CD4-positive, alpha-beta T cell (primary cell): ENCODE results near the gene IL6R. TPM values are rescaled to one million over a fixed set of nuclear protein-coding genes. Genes with fewer than 3 reads are reported as not detected.

ENCODE experiments used
- ATAC-seq: fragments of 200-7000 bp; cut with Tn5 transposase; one replicate; pipeline ENCODE4 v1.10.0; 2022; ENCODE audit warnings: mild to moderate bottlenecking; ENCODE audit not compliant: poor library complexity
- CTCF ChIA-PET: fragments of 350-600 bp; sonication (Branson Sonifier 250); formaldehyde crosslinking; loops from one replicate; lab custom pipeline; 2021; ENCODE audit warnings: antibody characterized with exemption, inconsistent platforms; lab: Charles Lee
- POLR2A ChIA-PET: fragments of 350-600 bp; sonication (Branson Sonifier 250); formaldehyde crosslinking; loops from one replicate; lab custom pipeline; 2021; ENCODE audit warnings: antibody characterized with exemption, inconsistent platforms; lab: Charles Lee
- DNase-seq, 14 experiments: peaks; one replicate each; pipeline ENCODE4 v3.0.0-alpha.2; 2013 to 2020; ENCODE audit warnings: mixed read lengths in 2 of 14
- H3K27ac ChIP-seq, 2 donors: one replicate each; pipeline versions ENCODE4 v1.5.1 to v1.7.0; 2013; ENCODE audit warnings: low read length in 2 of 2, low read depth in 1 of 2, mild to moderate bottlenecking in 1 of 2
- H3K27me3 ChIP-seq, 2 experiments: 1 replicate in 1 of 2; 2 replicates in 1 of 2; pipeline versions ENCODE4 v1.6.1 to v1.7.0; 2013; ENCODE audit warnings: low read length in 2 of 2, control low read depth in 1 of 2, mild to moderate bottlenecking in 1 of 2, moderate library complexity in 1 of 2; ENCODE audit not compliant: insufficient read depth in 2 of 2, control insufficient read depth in 1 of 2
- H3K36me3 ChIP-seq: one replicate; pipeline ENCODE4 v1.6.1; 2013; ENCODE audit warnings: low read length, control low read depth; ENCODE audit not compliant: insufficient read depth
- H3K4me1 ChIP-seq: one replicate; pipeline ENCODE4 v1.6.1; 2013; ENCODE audit warnings: low read length, control low read depth; ENCODE audit not compliant: insufficient read depth
- H3K4me3 ChIP-seq: one replicate; pipeline ENCODE4 v1.5.1; 2013; ENCODE audit warnings: mild to moderate bottlenecking, low read length, moderate library complexity
- H3K9me3 ChIP-seq, 2 experiments: 1 replicate in 1 of 2; 2 replicates in 1 of 2; pipeline versions ENCODE4 v1.6.1 to v1.7.0; 2013; ENCODE audit warnings: low read length in 2 of 2, mild to moderate bottlenecking in 2 of 2, control low read depth in 1 of 2, moderate library complexity in 1 of 2; ENCODE audit not compliant: control insufficient read depth in 1 of 2, insufficient read depth in 1 of 2
- H3K27ac Mint-ChIP-seq: one replicate; pipeline ENCODE4 v1.8.0; 2020; ENCODE audit warnings: mixed read lengths
- H3K27me3 Mint-ChIP-seq: one replicate; pipeline ENCODE4 v1.8.0; 2021; ENCODE audit warnings: mixed read lengths
- H3K36me3 Mint-ChIP-seq: one replicate; pipeline ENCODE4 v1.8.0; 2021; ENCODE audit warnings: low read depth, mixed read lengths
- H3K4me1 Mint-ChIP-seq: one replicate; pipeline ENCODE4 v1.8.0; 2021; ENCODE audit warnings: low read depth, mixed read lengths
- H3K4me3 Mint-ChIP-seq: one replicate; pipeline ENCODE4 v1.8.0; 2020; ENCODE audit warnings: mild to moderate bottlenecking, mixed read lengths
- H3K9me3 Mint-ChIP-seq: one replicate; pipeline ENCODE4 v1.8.0; 2020; ENCODE audit warnings: mixed read lengths
- intact Hi-C, 2 experiments: fragments of 100-400 bp; cut with DNase I in 1 of 2; cut with micrococcal nuclease in 1 of 2; formaldehyde crosslinking; loops; one replicate each; pipeline versions ENCODE4 v1.15.1 to v1.9.0; 2023 to 2025; cut with DNase I, micrococcal nuclease
- total RNA-seq, 174 experiments: library from RNA in 2 of 174; stranded (reverse) in 2 of 174; gene quantifications; one replicate each; pipeline ENCODE4 v1.2.3 and lab custom pipeline; 2021 to 2026
- TF ChIP-seq, protein P1 (sequence below): fragments of 200-600 bp; IDR thresholded peaks from one replicate; pipeline ENCODE4 v1.8.0; 2022; ENCODE audit warnings: antibody characterized with exemption, mild to moderate bottlenecking

Gene IL6R
- total RNA-seq, 2 experiments from 2014 or later, result 31.7 to 35.0 TPM

- Histone ChIP-seq H3K4me1 (peaks cover 42% of the 10 kb centered on the region), H3K4me3 (no peak overlapping the region), H3K27ac (no peak overlapping the region), H3K27me3 (no peaks in the 10 kb centered on the region), H3K9me3 (no peaks in the 10 kb centered on the region), H3K36me3 (peaks cover 61% of the 10 kb centered on the region)
- H3K36me3 Mint-ChIP-seq, result peaks cover 77% of the 10 kb centered on the region
- peaks cover 48% of the 10 kb centered on the region for H3K4me1 Mint-ChIP-seq
- TF ChIP-seq, protein P1, sequence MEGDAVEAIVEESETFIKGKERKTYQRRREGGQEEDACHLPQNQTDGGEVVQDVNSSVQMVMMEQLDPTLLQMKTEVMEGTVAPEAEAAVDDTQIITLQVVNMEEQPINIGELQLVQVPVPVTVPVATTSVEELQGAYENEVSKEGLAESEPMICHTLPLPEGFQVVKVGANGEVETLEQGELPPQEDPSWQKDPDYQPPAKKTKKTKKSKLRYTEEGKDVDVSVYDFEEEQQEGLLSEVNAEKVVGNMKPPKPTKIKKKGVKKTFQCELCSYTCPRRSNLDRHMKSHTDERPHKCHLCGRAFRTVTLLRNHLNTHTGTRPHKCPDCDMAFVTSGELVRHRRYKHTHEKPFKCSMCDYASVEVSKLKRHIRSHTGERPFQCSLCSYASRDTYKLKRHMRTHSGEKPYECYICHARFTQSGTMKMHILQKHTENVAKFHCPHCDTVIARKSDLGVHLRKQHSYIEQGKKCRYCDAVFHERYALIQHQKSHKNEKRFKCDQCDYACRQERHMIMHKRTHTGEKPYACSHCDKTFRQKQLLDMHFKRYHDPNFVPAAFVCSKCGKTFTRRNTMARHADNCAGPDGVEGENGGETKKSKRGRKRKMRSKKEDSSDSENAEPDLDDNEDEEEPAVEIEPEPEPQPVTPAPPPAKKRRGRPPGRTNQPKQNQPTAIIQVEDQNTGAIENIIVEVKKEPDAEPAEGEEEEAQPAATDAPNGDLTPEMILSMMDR, result no peak
- intact Hi-C loops, result no loop called here
- no peaks in the 10 kb centered on the region for H3K27me3 Mint-ChIP-seq
- peak overlapping the region; percentile 61 for H3K27ac Mint-ChIP-seq
- no peak for ATAC-seq
- ChIA-PET POLR2A (interaction anchor here (0.6 kb wide), 1 partner anchor 185 kb away, joined by 4 read pairs; no protein-coding TSS in a partner anchor), CTCF (no interaction called here)
- no peak for DNase-seq
- H3K4me3 Mint-ChIP-seq, result no peak overlapping the region
- H3K9me3 Mint-ChIP-seq, result no peaks in the 10 kb centered on the region
Observed at GRCh38 chr1:154456631-154457030, 51.5 kb downstream of the IL6R start.

DNA sequence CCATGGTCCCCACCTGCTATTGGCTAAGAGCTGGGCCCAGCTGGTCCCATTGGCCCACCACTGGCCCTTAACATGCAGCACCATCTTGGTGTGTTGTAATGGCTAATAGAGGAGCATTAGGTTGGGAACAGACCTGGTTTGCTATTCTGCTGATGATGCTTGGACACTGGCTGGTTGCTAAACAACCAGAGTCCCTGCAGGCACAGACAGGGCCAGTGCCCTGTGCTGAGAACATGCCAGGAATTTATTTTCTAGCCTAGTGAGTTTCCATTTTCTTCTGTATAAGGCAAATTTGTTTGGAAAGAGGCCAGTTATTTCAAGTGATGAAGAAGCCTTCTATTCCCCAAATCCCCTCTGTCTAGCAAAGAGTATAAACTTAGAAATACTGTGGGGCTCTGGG is 53.9 kb downstream of the IL6R start:
- H3K27ac Mint-ChIP-seq, result peak overlapping the region; percentile 93
- POLR2A ChIA-PET, result interaction anchor here (1.1 to 1.6 kb wide), 4 partner anchors 9 to 106 kb away, joined by 3 to 7 read pairs (median 5); no protein-coding TSS in a partner anchor

GRCh38 chr1:154460695-154461260 is 55.6 kb downstream of the IL6R start:
- ATAC-seq (no peak), DNase-seq (peak in 3 of 14 experiments; percentile 34 to 39 (median 35))
- Histone ChIP-seq H3K4me3 (no peak overlapping the region), H3K27ac (peak overlapping the region in 1 of 2 donors; percentile 31), H3K36me3 (peaks cover 38% of the 10 kb centered on the region), H3K9me3 (no peaks in the 10 kb centered on the region), H3K27me3 (no peaks in the 10 kb centered on the region), H3K4me1 (peaks cover 67% of the 10 kb centered on the region)
- ChIA-PET CTCF (interaction anchor here (1.1 to 2.6 kb wide), 3 partner anchors 18 to 147 kb away, joined by 3 to 9 read pairs (median 3); partner anchors contain the start of gene ADAR), POLR2A (interaction anchor here (0.6 to 1.3 kb wide), 6 partner anchors 8 to 135 kb away, joined by 3 to 5 read pairs (median 4); partner anchors contain the start of gene IL6R)
- H3K36me3 Mint-ChIP-seq, result peaks cover 57% of the 10 kb centered on the region
- peak overlapping the region; percentile 93 for H3K27ac Mint-ChIP-seq
- H3K4me1 Mint-ChIP-seq, result peaks cover 54% of the 10 kb centered on the region
- no peaks in the 10 kb centered on the region for H3K9me3 Mint-ChIP-seq
- no peaks in the 10 kb centered on the region for H3K27me3 Mint-ChIP-seq
- H3K4me3 Mint-ChIP-seq, result peak overlapping the region; percentile 67
- TF ChIP-seq, protein P1, result no peak
- intact Hi-C loops, result loop anchor here in 1 of 2 experiments (5.0 kb wide), 1 partner anchor 38 kb away; no protein-coding TSS in a partner anchor

More for the DNA sequence above, 53.9 kb downstream of the IL6R start:
- no peak overlapping the region for H3K4me3 ChIP-seq
- CTCF ChIA-PET, result no interaction called here
- no peak overlapping the region for H3K4me3 Mint-ChIP-seq
- ATAC-seq (no peak), DNase-seq (no peak)
- intact Hi-C loops, result no loop called here
- TF ChIP-seq, protein P1, result no peak
- H3K27ac ChIP-seq, result peak overlapping the region in 1 of 2 donors; percentile 17
- peaks cover 51% of the 10 kb centered on the region for H3K4me1 ChIP-seq
- peaks cover 63% of the 10 kb centered on the region for H3K36me3 Mint-ChIP-seq
- no peaks in the 10 kb centered on the region for H3K9me3 Mint-ChIP-seq
- peaks cover 44% of the 10 kb centered on the region for H3K36me3 ChIP-seq
- no peaks in the 10 kb centered on the region for H3K9me3 ChIP-seq
- no peaks in the 10 kb centered on the region for H3K27me3 Mint-ChIP-seq
- no peaks in the 10 kb centered on the region for H3K27me3 ChIP-seq
- H3K4me1 Mint-ChIP-seq, result peaks cover 46% of the 10 kb centered on the region
